Islet precursor cell (in vitro differentiated cells): ENCODE measurements around the gene ARFGEF3.
"Not testable (repeated sequence)": the region's sequence is repeated elsewhere in the genome, so short reads cannot be mapped to it uniquely, and the experiment has no call there.

Experiments used
- DNase-seq: peaks from one replicate; pipeline ENCODE4 v3.0.0-alpha.2; 2018

The ARFGEF3 gene

GRCh38 chr6:138161338-138162110 lies at the start of gene ARFGEF3:
TSS of gene ARFGEF3 (plus strand) at chr6:138161939. CDS start at chr6:138162087, 148 bp downstream.
- DNase-seq = peak; percentile 82

- no peak for DNase-seq
These were observed 48.0 kb upstream of the ARFGEF3 start for GRCh38 chr6:138113588-138114210.

GRCh38 chr6:138115201-138115600 lies 46.5 kb upstream of the ARFGEF3 start:
- DNase-seq = no peak

GRCh38 chr6:138115877-138116660 lies 45.7 kb upstream of the ARFGEF3 start:
- peak; percentile 73 for DNase-seq

GRCh38 chr6:138116661-138116999 lies 45.1 kb upstream of the ARFGEF3 start:
- DNase-seq = no peak

- DNase-seq = no peak
These were observed 44.3 kb upstream of the ARFGEF3 start for GRCh38 chr6:138117376-138117914.

GRCh38 chr6:138119229-138119628 lies 42.5 kb upstream of the ARFGEF3 start:
- DNase-seq = not testable (repeated sequence)

- DNase-seq = no peak
These were observed 41.8 kb upstream of the ARFGEF3 start for GRCh38 chr6:138119976-138120375.

- no peak for DNase-seq
These were observed 37.6 kb upstream of the ARFGEF3 start for GRCh38 chr6:138124096-138124495.

- no peak for DNase-seq
These were observed 33.6 kb upstream of the ARFGEF3 start for GRCh38 chr6:138128096-138128495.

GRCh38 chr6:138129190-138129589 lies 32.5 kb upstream of the ARFGEF3 start:
- no peak for DNase-seq

GRCh38 chr6:138142806-138143205 lies 18.9 kb upstream of the ARFGEF3 start:
- no peak for DNase-seq

GRCh38 chr6:138145402-138145801 lies 16.3 kb upstream of the ARFGEF3 start:
- no peak for DNase-seq

GRCh38 chr6:138146544-138146943 lies 15.2 kb upstream of the ARFGEF3 start:
- no peak for DNase-seq

GRCh38 chr6:138155443-138155842 lies 6.3 kb upstream of the ARFGEF3 start:
- DNase-seq = no peak

- no peak for DNase-seq
These were observed 3.6 kb upstream of the ARFGEF3 start for GRCh38 chr6:138157986-138158638.

- DNase-seq = no peak
These were observed 2.5 kb upstream of the ARFGEF3 start for GRCh38 chr6:138159246-138159645.

GRCh38 chr6:138160329-138161087 lies 1.2 kb upstream of the ARFGEF3 start:
- no peak for DNase-seq

GRCh38 chr6:138161088-138161337 lies 726 bp upstream of the ARFGEF3 start:
- DNase-seq = no peak

- DNase-seq = no peak
These were observed 594 bp downstream of the ARFGEF3 start for GRCh38 chr6:138162111-138162954.

GRCh38 chr6:138162955-138163575 lies 1.3 kb downstream of the ARFGEF3 start:
- no peak for DNase-seq
